GM20000 (cell line): ENCODE results near the gene LIN7A.

Experiments
- DNase-seq: peaks from one replicate; pipeline ENCODE4 v3.0.0; 2012; ENCODE audit warnings: low spot score
- TF ChIP-seq, protein P1 (sequence below): IDR thresholded peaks from 2 replicates; pipeline ENCODE4 v1.5.1; 2012; ENCODE audit warnings: mild to moderate bottlenecking, control low read depth; ENCODE audit errors: extremely low read depth, missing control alignments

Gene LIN7A

DNA sequence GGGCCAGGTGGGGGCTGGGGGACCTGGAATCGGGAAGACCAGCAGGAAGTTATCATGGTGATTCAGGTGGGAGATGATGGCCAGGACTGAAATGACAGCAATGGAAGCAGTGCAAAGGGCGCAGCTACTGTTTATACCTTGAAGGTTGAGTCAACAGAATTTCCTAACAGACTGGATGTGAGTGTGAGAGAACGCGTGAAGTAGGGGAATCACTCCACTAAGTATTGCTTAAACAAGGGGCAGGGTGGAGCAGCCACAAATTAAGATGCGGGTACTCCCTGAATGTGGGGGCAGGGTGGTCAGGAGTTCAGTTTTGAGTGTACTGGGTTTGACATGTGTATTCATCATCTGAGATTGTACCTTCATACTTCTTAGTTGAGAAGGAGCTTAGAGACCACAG lies 175.9 kb downstream of the LIN7A start:
- no peak for DNase-seq
- TF ChIP-seq, protein P1, sequence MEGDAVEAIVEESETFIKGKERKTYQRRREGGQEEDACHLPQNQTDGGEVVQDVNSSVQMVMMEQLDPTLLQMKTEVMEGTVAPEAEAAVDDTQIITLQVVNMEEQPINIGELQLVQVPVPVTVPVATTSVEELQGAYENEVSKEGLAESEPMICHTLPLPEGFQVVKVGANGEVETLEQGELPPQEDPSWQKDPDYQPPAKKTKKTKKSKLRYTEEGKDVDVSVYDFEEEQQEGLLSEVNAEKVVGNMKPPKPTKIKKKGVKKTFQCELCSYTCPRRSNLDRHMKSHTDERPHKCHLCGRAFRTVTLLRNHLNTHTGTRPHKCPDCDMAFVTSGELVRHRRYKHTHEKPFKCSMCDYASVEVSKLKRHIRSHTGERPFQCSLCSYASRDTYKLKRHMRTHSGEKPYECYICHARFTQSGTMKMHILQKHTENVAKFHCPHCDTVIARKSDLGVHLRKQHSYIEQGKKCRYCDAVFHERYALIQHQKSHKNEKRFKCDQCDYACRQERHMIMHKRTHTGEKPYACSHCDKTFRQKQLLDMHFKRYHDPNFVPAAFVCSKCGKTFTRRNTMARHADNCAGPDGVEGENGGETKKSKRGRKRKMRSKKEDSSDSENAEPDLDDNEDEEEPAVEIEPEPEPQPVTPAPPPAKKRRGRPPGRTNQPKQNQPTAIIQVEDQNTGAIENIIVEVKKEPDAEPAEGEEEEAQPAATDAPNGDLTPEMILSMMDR = no peak

DNA sequence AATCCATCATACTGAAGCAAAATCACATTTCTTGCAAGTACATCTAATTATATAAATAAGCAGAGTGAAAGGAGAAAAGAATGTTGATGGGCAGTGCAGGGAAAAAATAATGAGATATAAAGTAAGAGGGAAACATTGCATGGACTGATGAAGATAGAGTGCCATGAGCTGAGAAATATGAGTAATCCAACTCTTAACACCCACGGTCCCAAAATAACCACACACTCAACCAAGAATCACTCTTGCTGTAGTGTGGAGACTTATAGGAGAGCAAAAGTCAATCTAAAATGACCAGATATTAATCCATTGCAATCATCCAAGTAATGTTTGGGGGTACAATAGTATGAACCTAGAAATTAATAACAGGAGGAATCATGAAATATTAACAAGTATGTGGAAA lies 180.9 kb downstream of the LIN7A start:
- DNase-seq = peak; percentile 7
- TF ChIP-seq, protein P1 = no peak

DNA sequence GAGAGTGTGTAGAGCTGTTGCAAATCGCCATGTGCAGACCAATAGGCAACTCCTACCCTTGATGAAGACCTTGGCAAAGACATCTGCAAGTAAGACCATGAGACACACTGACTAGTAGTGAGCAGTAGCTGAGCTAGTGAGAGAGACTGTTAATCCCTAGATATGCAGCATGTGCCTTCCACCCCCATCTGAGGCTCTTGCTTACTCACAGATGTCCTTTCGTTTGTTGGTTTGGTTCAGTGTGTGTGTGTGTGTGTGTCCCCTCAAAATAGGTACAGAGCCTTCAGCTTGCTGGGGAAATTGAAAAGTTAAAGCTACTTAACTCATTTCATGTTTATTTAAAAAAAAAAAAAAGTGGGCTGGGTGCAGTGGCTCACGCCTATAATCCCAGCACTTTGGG lies 183.5 kb downstream of the LIN7A start:
- TF ChIP-seq, protein P1 = no peak
- no peak for DNase-seq

DNA sequence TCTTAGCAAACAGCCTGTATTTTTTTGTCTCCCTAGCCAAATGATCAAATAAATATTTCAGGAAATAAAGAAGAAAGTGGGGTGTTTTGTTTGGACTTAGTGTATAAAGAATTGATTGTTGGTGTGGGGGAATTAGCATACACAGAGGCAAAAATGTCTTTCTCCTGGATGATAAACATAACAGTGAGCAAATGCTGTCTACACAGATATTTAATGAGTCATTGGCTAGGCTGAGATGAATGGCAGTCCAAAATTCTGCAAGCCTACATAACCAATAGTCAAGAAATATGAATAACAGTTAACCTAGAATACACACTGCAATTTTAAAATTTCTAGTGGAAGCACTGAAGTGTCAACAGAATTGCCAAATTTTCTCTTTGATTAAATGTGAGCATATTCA lies 185.3 kb downstream of the LIN7A start:
- no peak for DNase-seq

DNA sequence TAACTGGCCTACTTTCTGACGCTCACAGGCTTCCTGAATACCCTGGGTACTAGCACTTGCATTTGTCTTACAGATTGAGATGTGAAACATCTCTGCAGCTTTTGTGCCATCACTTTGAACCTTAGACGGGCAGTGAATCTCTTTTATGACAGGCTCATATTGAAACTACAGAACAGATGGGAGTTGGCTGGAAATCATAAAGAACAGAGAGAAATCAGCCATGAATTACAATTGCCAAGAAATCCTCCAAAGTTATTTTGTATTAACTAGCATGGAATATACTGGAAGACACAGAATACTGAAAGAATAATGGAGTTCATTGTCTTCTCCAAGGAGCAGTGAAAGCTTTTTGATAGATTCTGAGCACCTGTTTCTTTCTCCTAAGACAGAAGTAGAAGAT lies 188.3 kb downstream of the LIN7A start:
- TF ChIP-seq, protein P1 = no peak
- DNase-seq = no peak

More for the DNA sequence above, 185.3 kb downstream of the LIN7A start:
- TF ChIP-seq, protein P1 = no peak

DNA sequence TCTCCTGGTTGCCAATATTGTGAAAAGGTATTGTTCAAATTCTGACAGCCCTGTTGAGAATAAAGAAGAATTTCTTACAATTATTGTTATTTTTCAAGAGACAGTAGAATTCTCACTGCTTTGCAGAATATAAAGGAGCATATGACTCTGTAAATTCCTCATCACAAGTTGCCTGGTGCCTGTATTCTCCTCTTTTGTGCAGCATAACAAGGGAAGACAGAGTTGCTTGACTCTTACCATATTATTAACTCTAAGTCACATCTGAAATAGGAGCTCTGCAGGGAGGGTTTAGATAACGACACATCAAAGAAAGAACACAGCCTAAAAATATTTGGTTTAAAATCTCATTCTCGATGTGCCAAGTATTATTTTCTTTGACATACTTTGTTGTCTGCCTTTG lies 189.9 kb downstream of the LIN7A start:
- DNase-seq = no peak
- TF ChIP-seq, protein P1 = no peak

DNA sequence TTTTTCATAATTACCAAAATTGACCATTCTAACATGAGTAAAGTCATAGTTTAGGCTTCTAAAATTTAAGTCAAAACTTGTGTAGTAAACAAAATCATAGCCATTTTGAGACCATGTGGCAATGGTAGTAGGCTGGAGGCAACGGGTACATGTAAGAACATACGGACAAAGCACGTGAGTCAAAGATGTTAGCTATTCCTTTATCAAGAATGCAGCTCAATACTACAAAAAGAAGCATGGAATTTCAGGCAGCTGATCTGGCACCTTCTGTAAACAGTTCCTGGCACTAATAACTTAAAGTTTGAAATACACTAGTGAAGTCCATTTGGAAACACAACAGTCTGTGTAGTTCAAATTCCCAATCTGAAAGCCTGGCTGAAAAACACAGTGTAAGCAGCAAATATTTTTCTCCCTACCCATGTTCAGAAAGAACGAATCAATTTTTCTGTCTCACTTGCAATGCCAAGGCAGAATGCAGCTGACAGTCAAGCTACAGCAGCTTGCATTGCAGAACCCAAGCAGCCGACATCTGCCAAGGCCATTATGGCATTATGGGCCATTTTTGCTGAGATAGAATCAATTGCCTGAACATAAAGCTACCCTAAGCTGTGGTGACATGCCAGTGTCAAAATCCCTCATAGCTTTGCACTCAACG lies 191.8 kb downstream of the LIN7A start:
- DNase-seq = no peak
- TF ChIP-seq, protein P1 = no peak
